GM12878 (cell line): ENCODE results near the gene CHKA. TPM values are rescaled to one million over a fixed set of nuclear protein-coding genes. Genes with fewer than 3 reads are reported as not detected.

Experiments used
- ATAC-seq: fragments of 200-7000 bp; cut with Tn5 transposase; 3 replicates; pipeline ENCODE4 v1.9.1; 2020; ENCODE audit warnings: mild to moderate bottlenecking, moderate library complexity
- BruUV-seq: library from RNA; stranded (reverse); fragments of 400-500 nt; replicated peaks from 2 replicates; lab custom pipeline; 2021; lab: Mats Ljungman, UMichigan
- CTCF ChIA-PET: fragments of 300-600 bp; sonication (Branson Sonifier 250); formaldehyde crosslinking; extraction: SDS; loops from one replicate; lab custom pipeline; 2021; ENCODE audit warnings: inconsistent platforms; lab: Yijun Ruan, JAX
- POLR2A ChIA-PET: fragments of 350-600 bp; formaldehyde crosslinking; extraction: SDS; loops from one replicate; lab custom pipeline; 2021; ENCODE audit warnings: inconsistent platforms; lab: Charles Lee
- RAD21 ChIA-PET: fragments of 300-600 bp; sonication (Branson Sonifier 250); formaldehyde crosslinking; loops from one replicate; lab custom pipeline; 2023; ENCODE audit warnings: antibody characterized with exemption; ENCODE audit not compliant: unreplicated experiment; lab: Charles Lee
- SMC1A ChIA-PET: fragments of 300-600 bp; sonication (Branson Sonifier 250); formaldehyde crosslinking; loops from one replicate; lab custom pipeline; 2023; ENCODE audit not compliant: unreplicated experiment, uncharacterized antibody; lab: Charles Lee
- DNase-seq: peaks from one replicate; pipeline ENCODE4 v3.0.0-alpha.2; 2011; ENCODE audit warnings: low read depth, low spot score
- FAIRE-seq: peaks from 3 replicates; lab custom pipeline; 2011; peaks lifted over from hg19 to GRCh38; lab: Jason Lieb, UNC
- H2AFZ ChIP-seq: 2 replicates; pipeline ENCODE4 v1.6.0; 2011; ENCODE audit warnings: low read depth, low read length, control low read depth; ENCODE audit not compliant: control insufficient read depth
- H3K27ac ChIP-seq: 2 replicates; pipeline ENCODE4 v1.5.1; 2011; ENCODE audit warnings: control low read depth; ENCODE audit not compliant: control insufficient read depth, insufficient read depth
- H3K27me3 ChIP-seq, 2 experiments: replicated peaks in 1 of 2; 2 replicates each; pipeline versions ENCODE4 v1.6.0 to v1.6.1; 2011; ENCODE audit warnings: low read length in 1 of 2; ENCODE audit not compliant: control insufficient read depth in 2 of 2, insufficient read depth in 2 of 2
- H3K36me3 ChIP-seq, 2 experiments: 2 replicates each; pipeline ENCODE4 v1.5.1; 2011; ENCODE audit warnings: low read length in 1 of 2; ENCODE audit not compliant: control insufficient read depth in 2 of 2, insufficient read depth in 2 of 2
- H3K4me1 ChIP-seq: 2 replicates; pipeline ENCODE4 v1.6.1; 2011; ENCODE audit warnings: mild to moderate bottlenecking, low read length, moderate library complexity, mixed read lengths; ENCODE audit not compliant: control insufficient read depth, insufficient read depth
- H3K4me2 ChIP-seq: 2 replicates; pipeline ENCODE4 v1.6.0; 2011; ENCODE audit warnings: control low read depth; ENCODE audit not compliant: control insufficient read depth, insufficient read depth
- H3K4me3 ChIP-seq: fragments of 200-600 bp; sonication (generic); 2 replicates; pipeline ENCODE4 v1.5.1; 2016
- H3K79me2 ChIP-seq: 2 replicates; pipeline ENCODE4 v1.6.0; 2011; ENCODE audit warnings: low read length; ENCODE audit not compliant: control insufficient read depth, insufficient read depth
- H3K9ac ChIP-seq: 2 replicates; pipeline ENCODE4 v1.8.0; 2011; ENCODE audit warnings: low read length, control low read depth, mixed read lengths; ENCODE audit not compliant: control insufficient read depth, insufficient read depth
- H3K9me3 ChIP-seq: replicated peaks from 3 replicates; pipeline ENCODE4 v1.5.1; 2011; ENCODE audit warnings: mild to moderate bottlenecking, low read length; ENCODE audit not compliant: control insufficient read depth, insufficient read depth
- H4K20me1 ChIP-seq: 2 replicates; pipeline ENCODE4 v1.6.0; 2011; ENCODE audit not compliant: control insufficient read depth, insufficient read depth
- CUX1 ChIP-seq: IDR thresholded peaks from 2 replicates; pipeline ENCODE4 v1.6.1; 2012; ENCODE audit warnings: improper control_type of control experiment, low read depth, low read length; ENCODE audit not compliant: insufficient replicate concordance
- EZH2 ChIP-seq: IDR thresholded peaks from 2 replicates; pipeline ENCODE4 v1.6.1; 2012; ENCODE audit warnings: low read depth, mild to moderate bottlenecking, control low read depth, inconsistent platforms, low read length, borderline replicate concordance; ENCODE audit not compliant: control insufficient read depth
- KDM1A ChIP-seq: fragments of 200-600 bp; sonication (generic); IDR thresholded peaks from 2 replicates; pipeline ENCODE4 v1.6.1; 2016; ENCODE audit warnings: borderline replicate concordance
- KLF5 ChIP-seq: fragments of 450-650 bp; IDR thresholded peaks from 2 replicates; pipeline ENCODE4 v1.6.1; 2014; ENCODE audit warnings: mild to moderate bottlenecking; ENCODE audit not compliant: partially characterized antibody
- MTA2 ChIP-seq: fragments of 450-650 bp; IDR thresholded peaks from 2 replicates; pipeline ENCODE4 v1.6.1; 2016; ENCODE audit warnings: low read depth, mild to moderate bottlenecking, moderate library complexity
- NFXL1 ChIP-seq: fragments of 450-650 bp; IDR thresholded peaks from 2 replicates; pipeline ENCODE4 v1.6.1; 2017; ENCODE audit warnings: antibody characterized with exemption, mild to moderate bottlenecking, borderline replicate concordance
- POLR2A ChIP-seq: IDR thresholded peaks from 2 replicates; pipeline ENCODE4 v1.6.1; 2011; ENCODE audit warnings: low read depth, mild to moderate bottlenecking, low read length
- RUNX3 ChIP-seq: IDR thresholded peaks from 2 replicates; pipeline ENCODE4 v1.6.1; 2012; ENCODE audit warnings: low read length, inconsistent platforms
- SMARCA5 ChIP-seq: fragments of 450-650 bp; IDR thresholded peaks from 2 replicates; pipeline ENCODE4 v1.6.1; 2017; ENCODE audit warnings: mild to moderate bottlenecking
- SMC3 ChIP-seq: IDR thresholded peaks from 2 replicates; pipeline ENCODE4 v1.6.1; 2011; ENCODE audit warnings: low read length, improper control_type of control experiment, borderline replicate concordance
- SREBF1 ChIP-seq: IDR thresholded peaks from 2 replicates; pipeline ENCODE4 v1.6.1; 2012; ENCODE audit warnings: mild to moderate bottlenecking, low read length
- STAT3 ChIP-seq: IDR thresholded peaks from 2 replicates; pipeline ENCODE4 v1.6.1; 2011; ENCODE audit warnings: low read depth, low read length, improper control_type of control experiment
- ZBTB40 ChIP-seq: fragments of 450-650 bp; IDR thresholded peaks from 2 replicates; pipeline ENCODE4 v1.6.1; 2016; ENCODE audit warnings: mild to moderate bottlenecking, moderate library complexity, borderline replicate concordance
- WGBS: methylation state at CpG from one replicate; pipeline ENCODE4 v1.1.6; 2016; ENCODE audit warnings: low lambda C conversion rate; ENCODE audit not compliant: insufficient replicate concordance, insufficient coverage; ENCODE audit errors: missing lambda C conversion rate; 5-methylcytosine and 5-hydroxymethylcytosine counted together
- in situ Hi-C: fragments of 300-500 bp; cut with MboI; formaldehyde crosslinking; loops from 9 replicates; pipeline ENCODE4 v1.14.3; 2018; ENCODE audit warnings: mixed read lengths
- intact Hi-C: fragments of 100-400 bp; cut with micrococcal nuclease; formaldehyde crosslinking; loops from one replicate; pipeline ENCODE4 v1.14.2; 2022; ENCODE audit not compliant: unreplicated experiment
- polyA plus RNA-seq, 11 experiments: library from polyadenylated mRNA; depleted of rRNA in 4 of 11; unstranded in 6 of 11; stranded (reverse) in 5 of 11; fragments of >200 nt; fragmentation: Nextera tagmentation in 4 of 11; fragmentation: Illumina TruSeq in 1 of 11; extraction: Ambion mirVana in 4 of 11; extraction: Trizol in 1 of 11; gene quantifications; 1 replicate in 1 of 11; 2 replicates in 10 of 11; pipeline versions ENCODE4 v1.2.1 to v1.2.3, GENCODE V29; 2011 to 2016; ENCODE audit warnings: inconsistent platforms in 2 of 11, missing spikeins in 2 of 11, low read depth in 1 of 11
- total RNA-seq, 4 experiments: library from RNA; depleted of rRNA in 3 of 4; stranded (reverse); fragments of >200 nt in 3 of 4; fragmentation: Illumina TruSeq in 1 of 4; extraction: Trizol in 1 of 4; gene quantifications; 2 replicates each; pipeline versions ENCODE4 v1.2.1 to v1.2.3, GENCODE V29; 2013 to 2021

Gene CHKA
- total and polyA plus RNA-seq, 10 of the 15 experiments (the other 5 are each of a cell fraction or from before 2014, with no cell fraction given), result 5.2 to 29.2 (median 21.2) TPM

GRCh38 chr11:68168694-68169093, 47.5 kb upstream of the CHKA start:
- Histone ChIP-seq H3K4me2 (no peak overlapping the region), H3K79me2 (no peaks in the 10 kb centered on the region), H3K9me3 (no peaks in the 10 kb centered on the region), H3K27ac (no peak overlapping the region), H3K27me3 (no peaks in the 10 kb centered on the region), H3K4me3 (no peak overlapping the region), H3K9ac (no peak overlapping the region), H3K36me3 (peaks cover 1 to 15% of the 10 kb centered on the region in 2 experiments; a peak in 3 of 4 replicates), H3K4me1 (no peaks in the 10 kb centered on the region), H2AFZ (no peak overlapping the region), H4K20me1 (no peaks in the 10 kb centered on the region)
- 96% methylated on average over 5 of the region's 5 CpGs for WGBS
- ChIA-PET SMC1A (interaction anchor here (0.6 to 0.9 kb wide), 2 partner anchors 25 to 105 kb away, joined by 3 read pairs; no protein-coding TSS in a partner anchor), RAD21 (no interaction called here), POLR2A (interaction anchor here (0.6 to 0.8 kb wide), 2 partner anchors 9 to 12 kb away, joined by 3 read pairs; no protein-coding TSS in a partner anchor), CTCF (interaction anchor here (1.1 to 1.2 kb wide), 2 partner anchors 11 to 37 kb away, joined by 4 to 5 read pairs; no protein-coding TSS in a partner anchor)
- ATAC-seq, result no peak
- intact Hi-C loops, result no loop called here
- DNase-seq, result no peak
- BruUV-seq, result TSS peak; percentile 30
- FAIRE-seq, result no peak
- in situ Hi-C loops, result no loop called here
- TF ChIP-seq NFXL1 (no peak), STAT3 (no peak), SMC3 (no peak), KLF5 (no peak), RUNX3 (no peak), SMARCA5 (no peak), MTA2 (no peak), POLR2A (no peak), KDM1A (no peak), ZBTB40 (no peak), EZH2 (no peak), CUX1 (no peak), SREBF1 (no peak)
